Stimulated activated CD4-positive, alpha-beta T cell treated with anti-CD3 and anti-CD28 coated beads, Interleukin-1b, Interleukin-23, amount 100 ng/mL, for 24 hours (primary cell): Measurements from ENCODE around the gene YIPF2.

Experiments
- DNase-seq, 4 experiments: peaks; one replicate each; pipeline ENCODE4 v3.0.0-alpha.2; 2020; ENCODE audit warnings: low read depth in 4 of 4, low spot score in 1 of 4

The YIPF2 gene

DNA sequence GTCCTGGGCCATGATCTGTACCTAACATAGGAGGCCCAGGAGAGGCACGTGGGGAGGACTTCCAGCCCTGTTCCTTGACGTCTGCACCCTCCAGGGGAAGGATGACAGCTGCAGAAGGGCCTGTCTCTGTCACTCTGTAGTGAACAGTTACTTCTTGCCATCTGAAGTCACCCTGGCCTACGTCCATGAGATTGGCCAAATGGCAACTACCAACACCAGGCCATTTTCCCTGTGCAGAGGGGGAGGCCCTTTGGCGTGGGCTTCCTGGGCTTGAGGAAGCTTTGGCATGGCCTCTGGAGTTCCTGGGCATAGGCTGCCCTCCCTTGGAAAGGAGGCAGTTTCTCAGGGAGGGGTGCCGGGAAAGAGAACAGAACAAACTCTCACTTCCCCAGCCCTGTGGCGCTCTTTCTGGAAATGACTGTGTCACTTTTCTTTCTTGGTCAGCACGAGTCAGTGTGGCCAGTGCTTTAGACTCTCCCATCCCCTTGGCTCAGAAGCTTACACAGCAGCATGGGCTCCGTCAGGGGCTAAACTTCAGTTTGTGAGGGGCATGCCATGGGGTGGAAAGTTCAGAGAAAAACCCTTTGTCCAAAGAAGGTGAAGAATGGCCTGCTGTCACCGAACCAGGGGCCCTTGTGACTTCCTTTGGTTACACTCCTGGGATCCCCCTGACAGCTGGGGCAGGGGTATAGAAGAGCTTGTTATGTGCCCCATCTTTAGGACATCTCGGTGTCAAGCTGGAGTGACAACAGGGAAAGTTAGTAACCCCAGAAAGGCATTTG, 51.8 kb downstream of the YIPF2 start:
- DNase-seq, result no peak

DNA sequence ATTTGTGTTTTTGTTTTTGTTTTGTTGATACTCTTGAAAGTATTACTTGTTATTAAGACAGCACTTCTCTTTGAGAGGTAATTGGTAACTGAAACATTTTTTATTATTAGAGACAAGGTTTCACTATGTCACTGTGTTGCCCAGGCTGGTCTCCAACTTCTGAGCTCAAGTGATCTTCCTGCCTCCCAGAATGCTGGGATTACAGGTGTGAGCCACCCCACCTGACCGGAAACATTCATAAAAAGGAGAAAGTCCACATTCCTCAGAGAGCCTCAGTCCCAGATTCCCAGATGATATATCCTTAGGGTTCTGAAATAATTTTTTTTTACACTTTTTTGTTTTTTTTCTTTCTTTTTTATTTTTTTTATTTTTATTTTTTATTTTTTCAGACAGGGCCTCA, 54.4 kb downstream of the YIPF2 start:
- DNase-seq, result no peak

DNA sequence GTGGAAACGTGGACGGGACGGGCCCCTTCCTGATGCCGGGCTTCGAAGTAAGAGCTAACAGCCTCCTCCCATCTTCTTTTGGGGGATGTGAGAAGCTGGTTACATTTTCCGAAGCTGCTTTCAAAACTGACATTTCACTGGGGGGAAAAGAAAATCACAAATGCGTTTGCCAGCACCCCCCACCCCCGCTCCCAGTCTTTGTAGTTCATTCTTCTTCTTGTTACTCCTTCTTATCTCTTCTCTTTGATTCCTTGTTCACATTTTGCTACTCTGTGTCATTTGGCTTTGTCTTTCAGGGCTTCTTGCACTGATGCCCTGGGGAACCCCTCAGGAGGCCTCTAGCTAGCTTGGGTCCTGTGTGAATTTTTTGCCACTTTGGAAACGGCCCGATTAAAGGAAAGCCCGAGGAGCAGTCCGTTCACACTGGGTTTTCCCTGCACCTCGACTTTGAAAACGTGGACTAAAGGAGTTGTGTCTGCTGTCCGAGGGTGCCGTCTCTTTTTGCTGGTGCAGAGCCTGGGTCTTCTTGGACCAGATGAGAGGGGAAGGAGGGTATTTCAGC, 55.8 kb downstream of the YIPF2 start:
- peak in 1 of 4 experiments; percentile 27 for DNase-seq
